PFSK-1 (cell line): ENCODE data around the gene KIAA0319L.

ENCODE experiments used
- POLR2AphosphoS5 ChIP-seq: IDR thresholded peaks from 2 replicates; pipeline ENCODE4 v1.6.1; 2012; ENCODE audit warnings: low read depth, mild to moderate bottlenecking, control low read depth, low read length, moderate library complexity
- REST ChIP-seq, 2 experiments: IDR thresholded peaks; 2 replicates each; pipeline versions ENCODE4 v1.6.1 to v1.8.0; 2011 to 2012; ENCODE audit warnings: low read depth in 2 of 2, low read length in 2 of 2, control low read depth in 1 of 2, inconsistent platforms in 1 of 2, mild to moderate bottlenecking in 1 of 2, moderate library complexity in 1 of 2; ENCODE audit not compliant: insufficient read depth in 1 of 2
- SIN3A ChIP-seq: IDR thresholded peaks from 2 replicates; pipeline ENCODE4 v1.6.1; 2012; ENCODE audit warnings: mild to moderate bottlenecking, low read length, moderate library complexity, borderline replicate concordance; ENCODE audit not compliant: insufficient read depth
- TAF1 ChIP-seq: IDR thresholded peaks from 2 replicates; pipeline ENCODE4 v1.6.1; 2012; ENCODE audit warnings: low read length, control low read depth, borderline replicate concordance; ENCODE audit not compliant: insufficient read depth

GRCh38 chr1:35506960-35507912, 50.0 kb downstream of the KIAA0319L start:
- TF ChIP-seq REST (IDR thresholded peaks at IDR 0.05; ENCODE audit: insufficient read depth in 1 of 2, low read depth in 2 of 2, low read length in 2 of 2) (no peak), TAF1 (no peak), POLR2AphosphoS5 (no peak), SIN3A (no peak)
